Fibroblast of lung (primary cell): ENCODE data around the gene COL4A2.
"Not testable (repeated sequence)": the region's sequence is repeated elsewhere in the genome, so short reads cannot be mapped to it uniquely, and the experiment has no call there.

ENCODE experiments used
- CTCF ChIP-seq, 2 donors: IDR thresholded peaks in 1 of 2; conservative IDR thresholded peaks in 1 of 2; 1 replicate in 1 of 2; 2 replicates in 1 of 2; pipeline ENCODE4 v1.5.1; 2011 to 2012; ENCODE audit warnings: low read length in 2 of 2, control low read depth in 1 of 2, inconsistent platforms in 1 of 2, low read depth in 1 of 2, mild to moderate bottlenecking in 1 of 2
- EZH2 ChIP-seq: IDR thresholded peaks from 2 replicates; pipeline ENCODE4 v1.5.1; 2012; ENCODE audit warnings: low read length, control low read depth, mild to moderate bottlenecking; ENCODE audit errors: missing control alignments

- TF ChIP-seq CTCF (conservative IDR thresholded peaks at IDR 0.05 in 1 of 2, IDR thresholded peaks at IDR 0.05 in 1 of 2; ENCODE audit: low read depth in 1 of 2, low read length in 2 of 2); EZH2: not testable (repeated sequence)
Measured at GRCh38 chr13:110532258-110532657, 225.2 kb downstream of the COL4A2 start.
